OCI-LY3 (cell line): ENCODE results near the gene SLC49A3.

Source experiments
- CTCF ChIP-seq: fragments of 200-600, 300-600 bp; sonication (generic); IDR thresholded peaks from 2 replicates; pipeline ENCODE4 v1.5.1; 2014; ENCODE audit warnings: antibody characterized with exemption, low read length, low read depth
- EZH2phosphoT487 ChIP-seq: fragments of 200-600 bp; shearing (Covaris generic); IDR thresholded peaks from 2 replicates; pipeline ENCODE4 v1.6.1; 2018; ENCODE audit warnings: antibody characterized with exemption, mixed run types, low read depth

GRCh38 chr4:678331-679103, 10.4 kb downstream of the SLC49A3 start:
- TF ChIP-seq CTCF (no peak), EZH2phosphoT487 (no peak)
